Mesendoderm (in vitro differentiated cells): ENCODE data around the gene CCDC172.
A peak's percentile ranks its signal among the peaks of the same experiment; 100 is the strongest.

Experiments used
- DNase-seq: peaks from one replicate; pipeline ENCODE4 v3.0.0; 2013
- H2AK5ac ChIP-seq: 2 replicates; pipeline ENCODE4 v1.6.1; 2013; ENCODE audit warnings: low read length, inconsistent platforms
- H2BK120ac ChIP-seq: 2 replicates; pipeline ENCODE4 v1.6.1; 2013; ENCODE audit warnings: low read depth, mild to moderate bottlenecking, low read length, moderate library complexity, mixed read lengths
- H2BK15ac ChIP-seq: replicated peaks from 2 replicates; pipeline ENCODE4 v1.6.1; 2013; ENCODE audit warnings: low read depth, mild to moderate bottlenecking, moderate library complexity
- H2BK5ac ChIP-seq: 2 replicates; pipeline ENCODE4 v1.6.1; 2013; ENCODE audit warnings: low read length, inconsistent platforms
- H3K18ac ChIP-seq: 2 replicates; pipeline ENCODE4 v1.6.1; 2013; ENCODE audit warnings: mild to moderate bottlenecking, low read length, mixed read lengths
- H3K23ac ChIP-seq: one replicate; pipeline ENCODE4 v1.6.1; 2013; ENCODE audit warnings: low read length
- H3K27ac ChIP-seq: 2 replicates; pipeline ENCODE4 v1.5.1; 2013; ENCODE audit warnings: low read depth, mild to moderate bottlenecking, inconsistent platforms, low read length, moderate library complexity
- H3K27me3 ChIP-seq: 2 replicates; pipeline ENCODE4 v1.6.1; 2013; ENCODE audit warnings: low read length, control low read depth, mild to moderate bottlenecking, inconsistent platforms; ENCODE audit not compliant: insufficient read depth, poor library complexity
- H3K36me3 ChIP-seq: 2 replicates; pipeline ENCODE4 v1.6.1; 2013; ENCODE audit warnings: low read length, inconsistent platforms; ENCODE audit not compliant: control insufficient read depth, insufficient read depth
- H3K4ac ChIP-seq: one replicate; pipeline ENCODE4 v1.6.1; 2013; ENCODE audit warnings: low read depth, mild to moderate bottlenecking, low read length, moderate library complexity
- H3K4me1 ChIP-seq: 2 replicates; pipeline ENCODE4 v1.6.1; 2013; ENCODE audit warnings: low read depth, low read length, inconsistent platforms; ENCODE audit not compliant: control insufficient read depth
- H3K4me2 ChIP-seq: 2 replicates; pipeline ENCODE4 v1.6.1; 2013; ENCODE audit warnings: low read length
- H3K4me3 ChIP-seq: 2 replicates; pipeline ENCODE4 v1.5.1; 2013; ENCODE audit warnings: mild to moderate bottlenecking, low read length
- H3K56ac ChIP-seq: one replicate; pipeline ENCODE4 v1.6.1; 2013; ENCODE audit warnings: low read length
- H3K79me1 ChIP-seq: 2 replicates; pipeline ENCODE4 v1.6.1; 2013; ENCODE audit warnings: low read length, inconsistent platforms
- H3K79me2 ChIP-seq: 2 replicates; pipeline ENCODE4 v1.6.1; 2013; ENCODE audit warnings: mild to moderate bottlenecking, low read length; ENCODE audit not compliant: control insufficient read depth, insufficient read depth
- H3K9ac ChIP-seq: 2 replicates; pipeline ENCODE4 v1.6.1; 2013; ENCODE audit warnings: low read length, inconsistent platforms
- H4K5ac ChIP-seq: one replicate; pipeline ENCODE4 v1.6.1; 2013; ENCODE audit warnings: low read length
- H4K8ac ChIP-seq: one replicate; pipeline ENCODE4 v1.6.1; 2013; ENCODE audit warnings: low read depth, mild to moderate bottlenecking, control low read depth, low read length, moderate library complexity
- WGBS: extraction: QIAGEN DNeasy Blood & Tissue Kit; methylation state at CpG from one replicate; pipeline ENCODE4 v1.1.7; 2013; ENCODE audit warnings: low lambda C conversion rate, missing lambda C conversion rate; ENCODE audit not compliant: insufficient coverage; ENCODE audit errors: extremely low coverage; 5-methylcytosine and 5-hydroxymethylcytosine counted together

The CCDC172 gene

DNA sequence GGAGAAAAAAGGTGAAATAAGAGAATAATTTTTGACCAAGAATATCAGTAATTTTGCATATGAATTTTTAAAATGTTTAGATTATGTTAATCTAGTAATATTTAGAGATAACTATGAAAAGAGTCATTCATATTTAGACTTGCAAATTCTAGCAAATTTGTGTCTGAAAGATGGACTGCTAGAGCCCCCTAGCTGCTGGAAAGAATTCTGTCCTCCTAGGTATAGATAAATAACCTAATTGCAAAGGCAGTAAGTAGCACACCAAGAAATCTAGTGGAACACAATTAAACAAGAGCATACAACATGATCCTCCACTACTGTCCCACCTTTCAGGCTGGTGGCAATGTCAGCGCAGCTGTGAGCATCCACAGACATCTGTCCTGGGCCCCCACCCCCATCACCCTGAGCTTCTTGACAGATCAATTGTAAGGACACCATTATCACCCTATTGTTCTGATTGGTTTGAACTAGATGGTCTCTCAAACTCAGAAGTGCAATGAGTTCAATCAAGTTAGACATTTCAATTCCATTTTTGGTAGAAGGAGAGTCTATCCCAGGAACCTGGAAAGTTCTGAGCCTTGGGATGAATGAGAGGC lies 36.2 kb upstream of the CCDC172 start:
- DNase-seq, result peak; percentile 48
- Histone ChIP-seq H2BK15ac (no peak overlapping the region), H2BK120ac (no peak overlapping the region), H3K18ac (no peak overlapping the region), H3K23ac (no peak overlapping the region), H3K79me2 (no peaks in the 10 kb centered on the region), H4K8ac (no peak overlapping the region), H3K79me1 (no peaks in the 10 kb centered on the region), H3K27me3 (no peaks in the 10 kb centered on the region), H3K56ac (no peak overlapping the region), H3K4me3 (no peak overlapping the region), H4K5ac (no peak overlapping the region), H3K9ac (no peak overlapping the region), H3K27ac (no peak overlapping the region), H3K4ac (no peak overlapping the region), H3K4me1 (no peaks in the 10 kb centered on the region), H2BK5ac (no peak overlapping the region), H3K4me2 (no peak overlapping the region), H3K36me3 (no peaks in the 10 kb centered on the region), H2AK5ac (no peak overlapping the region)
- no CpG with 5 or more reads among the region's 1 CpG for WGBS

GRCh38 chr10:116289652-116290051 lies 34.6 kb upstream of the CCDC172 start:
- H4K8ac ChIP-seq, result no peak overlapping the region
- H2BK5ac ChIP-seq, result no peak overlapping the region
- H2BK120ac ChIP-seq, result no peak overlapping the region
- no peak overlapping the region for H2AK5ac ChIP-seq
- WGBS, result no CpG with 5 or more reads among the region's 1 CpG
- no peak overlapping the region for H3K56ac ChIP-seq
- H3K18ac ChIP-seq, result no peak overlapping the region
- H3K27me3 ChIP-seq, result no peaks in the 10 kb centered on the region
- H3K79me2 ChIP-seq, result no peaks in the 10 kb centered on the region
- no peak overlapping the region for H4K5ac ChIP-seq
- no peak for DNase-seq
- no peak overlapping the region for H3K9ac ChIP-seq
- H3K4me2 ChIP-seq, result no peak overlapping the region
- no peak overlapping the region for H3K4me3 ChIP-seq
- no peaks in the 10 kb centered on the region for H3K36me3 ChIP-seq
- no peak overlapping the region for H3K4ac ChIP-seq
- no peaks in the 10 kb centered on the region for H3K4me1 ChIP-seq
- no peaks in the 10 kb centered on the region for H3K79me1 ChIP-seq
- no peak overlapping the region for H3K23ac ChIP-seq
- no peak overlapping the region for H2BK15ac ChIP-seq
- H3K27ac ChIP-seq, result no peak overlapping the region

- Histone ChIP-seq H2BK120ac (no peak overlapping the region), H3K23ac (no peak overlapping the region), H2BK5ac (no peak overlapping the region), H3K27ac (no peak overlapping the region), H3K36me3 (no peaks in the 10 kb centered on the region), H3K4me2 (no peak overlapping the region), H3K27me3 (no peaks in the 10 kb centered on the region), H3K56ac (no peak overlapping the region), H3K79me1 (no peaks in the 10 kb centered on the region), H3K79me2 (no peaks in the 10 kb centered on the region), H4K5ac (no peak overlapping the region), H3K18ac (no peak overlapping the region), H3K4me3 (no peak overlapping the region), H3K4ac (no peak overlapping the region), H3K4me1 (no peaks in the 10 kb centered on the region), H2BK15ac (no peak overlapping the region), H4K8ac (no peak overlapping the region), H2AK5ac (no peak overlapping the region), H3K9ac (no peak overlapping the region)
- DNase-seq, result no peak
Observed at GRCh38 chr10:116292493-116292892, 31.8 kb upstream of the CCDC172 start.

- Histone ChIP-seq H3K4me3 (no peak overlapping the region), H4K8ac (no peak overlapping the region), H3K79me1 (no peaks in the 10 kb centered on the region), H3K36me3 (no peaks in the 10 kb centered on the region), H3K4me1 (no peaks in the 10 kb centered on the region), H3K9ac (no peak overlapping the region), H3K4me2 (no peak overlapping the region), H3K27ac (no peak overlapping the region), H3K4ac (no peak overlapping the region), H2BK5ac (no peak overlapping the region), H2BK15ac (no peak overlapping the region), H3K79me2 (no peaks in the 10 kb centered on the region), H3K27me3 (no peaks in the 10 kb centered on the region), H2BK120ac (no peak overlapping the region), H3K56ac (no peak overlapping the region), H3K18ac (no peak overlapping the region), H4K5ac (no peak overlapping the region), H2AK5ac (no peak overlapping the region), H3K23ac (no peak overlapping the region)
- DNase-seq, result peak; percentile 12
- no CpG with 5 or more reads among the region's 7 CpGs for WGBS
Observed at GRCh38 chr10:116296291-116296721, 27.9 kb upstream of the CCDC172 start.

DNA sequence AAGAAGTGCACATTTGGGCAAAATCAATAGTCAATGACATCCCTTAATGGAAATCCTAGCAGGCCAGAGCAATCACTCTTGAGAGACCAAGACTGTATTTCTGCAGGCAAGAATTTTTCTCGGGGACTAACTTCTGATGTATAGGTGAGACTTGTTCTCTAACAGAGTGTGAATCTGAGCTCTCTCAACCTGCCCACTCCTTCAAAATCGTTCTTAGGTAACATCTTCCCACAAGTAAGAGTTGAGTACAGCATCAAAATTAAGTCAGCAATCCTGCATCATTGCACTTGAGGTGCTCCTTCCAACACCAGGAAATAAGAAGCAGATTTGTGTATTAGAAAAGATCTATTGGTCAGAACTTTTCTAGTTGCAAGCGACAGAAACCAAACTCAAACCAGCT lies 25.7 kb upstream of the CCDC172 start:
- WGBS, result no CpG with 5 or more reads among the region's 3 CpGs
- H3K27ac ChIP-seq, result no peak overlapping the region
- no peak overlapping the region for H2BK120ac ChIP-seq
- no peaks in the 10 kb centered on the region for H3K79me1 ChIP-seq
- H3K4me1 ChIP-seq, result no peaks in the 10 kb centered on the region
- no peaks in the 10 kb centered on the region for H3K27me3 ChIP-seq
- no peak overlapping the region for H3K18ac ChIP-seq
- no peak overlapping the region for H2AK5ac ChIP-seq
- DNase-seq, result no peak
- H3K9ac ChIP-seq, result no peak overlapping the region
- H2BK5ac ChIP-seq, result no peak overlapping the region
- no peak overlapping the region for H3K23ac ChIP-seq
- no peak overlapping the region for H4K8ac ChIP-seq
- no peak overlapping the region for H3K4me2 ChIP-seq
- no peaks in the 10 kb centered on the region for H3K36me3 ChIP-seq
- no peak overlapping the region for H3K4me3 ChIP-seq
- H3K4ac ChIP-seq, result no peak overlapping the region
- H2BK15ac ChIP-seq, result no peak overlapping the region
- no peak overlapping the region for H4K5ac ChIP-seq
- H3K79me2 ChIP-seq, result no peaks in the 10 kb centered on the region
- H3K56ac ChIP-seq, result no peak overlapping the region

- Histone ChIP-seq H3K4me1 (no peaks in the 10 kb centered on the region), H2BK15ac (no peak overlapping the region), H3K4me2 (no peak overlapping the region), H4K5ac (no peak overlapping the region), H3K56ac (no peak overlapping the region), H3K27me3 (no peaks in the 10 kb centered on the region), H3K36me3 (no peaks in the 10 kb centered on the region), H2BK120ac (no peak overlapping the region), H2BK5ac (no peak overlapping the region), H3K9ac (no peak overlapping the region), H4K8ac (no peak overlapping the region), H3K18ac (no peak overlapping the region), H3K4ac (no peak overlapping the region), H3K79me1 (no peaks in the 10 kb centered on the region), H3K23ac (no peak overlapping the region), H3K4me3 (no peak overlapping the region), H3K27ac (no peak overlapping the region), H2AK5ac (no peak overlapping the region), H3K79me2 (no peaks in the 10 kb centered on the region)
- no CpG with 5 or more reads among the region's 1 CpG for WGBS
- DNase-seq, result no peak
Observed at GRCh38 chr10:116300542-116300941, 23.7 kb upstream of the CCDC172 start.
